Coronary artery (tissue), 2 donors: Measurements from ENCODE around the gene ZNF385A.

Experiments
- DNase-seq: peaks from one replicate; pipeline ENCODE4 v3.0.0-alpha.2; 2017; ENCODE audit warnings: low spot score
- H3K27ac ChIP-seq, 2 donors: fragments of 200-600 bp; sonication (generic); one replicate each; pipeline ENCODE4 v1.5.1; 2016 to 2019
- H3K4me3 ChIP-seq: fragments of 200-600 bp; sonication (generic); 2 replicates; pipeline ENCODE4 v1.5.1; 2016; ENCODE audit warnings: mild to moderate bottlenecking, moderate library complexity
- TF ChIP-seq, protein P1 (sequence below): fragments of 200-600 bp; sonication (generic); IDR thresholded peaks from one replicate; pipeline ENCODE4 v1.5.1; 2019; ENCODE audit warnings: antibody characterized with exemption

Gene ZNF385A

DNA sequence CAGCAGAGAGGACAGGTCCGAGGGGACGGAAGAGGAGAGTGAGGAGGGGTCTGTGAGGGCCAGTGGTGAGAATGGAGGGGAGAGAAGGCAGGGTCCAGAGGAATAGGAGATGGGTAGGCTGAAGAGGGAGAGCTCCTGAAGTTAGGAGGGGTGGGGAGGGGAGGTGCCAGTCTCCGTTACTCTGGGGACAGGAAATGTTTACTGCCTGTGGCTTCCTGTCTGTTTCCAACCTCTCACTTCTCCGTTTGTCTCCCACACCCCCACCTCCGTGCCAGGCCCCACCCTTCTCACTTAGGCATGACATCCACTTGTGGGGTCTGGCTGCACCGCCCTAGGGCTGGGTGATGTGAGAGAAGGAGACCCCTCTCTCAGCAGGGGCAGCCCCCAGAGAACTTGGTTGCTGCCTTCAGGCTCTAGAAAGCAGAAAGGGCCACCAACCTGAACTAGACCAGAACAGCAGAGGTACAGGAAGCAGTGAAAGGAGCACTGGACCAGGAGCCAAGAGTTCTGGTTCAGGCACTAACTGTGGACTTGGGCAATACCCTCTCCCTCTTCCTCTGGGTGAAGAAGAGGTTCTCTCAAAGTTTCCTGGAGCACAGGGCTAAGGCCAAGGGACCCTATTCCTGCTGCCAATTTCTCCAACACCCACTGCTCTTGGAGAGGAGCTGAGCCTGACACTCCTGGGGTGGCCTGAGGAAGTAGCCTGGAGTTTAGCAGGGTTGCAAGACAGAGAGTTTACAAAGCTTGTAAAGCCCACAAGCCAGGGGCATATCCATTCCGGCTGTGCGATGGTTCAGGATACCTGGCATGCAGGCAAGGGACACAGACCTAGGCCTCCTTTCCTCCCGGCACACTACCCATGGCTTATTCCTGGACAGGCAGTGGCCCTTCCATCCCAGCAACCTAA lies 29.0 kb upstream of the ZNF385A start:
- no peak for DNase-seq
- peak overlapping the region; percentile 54 to 85 for H3K27ac ChIP-seq
- H3K4me3 ChIP-seq, result peak overlapping the region; percentile 93
- TF ChIP-seq, protein P1, sequence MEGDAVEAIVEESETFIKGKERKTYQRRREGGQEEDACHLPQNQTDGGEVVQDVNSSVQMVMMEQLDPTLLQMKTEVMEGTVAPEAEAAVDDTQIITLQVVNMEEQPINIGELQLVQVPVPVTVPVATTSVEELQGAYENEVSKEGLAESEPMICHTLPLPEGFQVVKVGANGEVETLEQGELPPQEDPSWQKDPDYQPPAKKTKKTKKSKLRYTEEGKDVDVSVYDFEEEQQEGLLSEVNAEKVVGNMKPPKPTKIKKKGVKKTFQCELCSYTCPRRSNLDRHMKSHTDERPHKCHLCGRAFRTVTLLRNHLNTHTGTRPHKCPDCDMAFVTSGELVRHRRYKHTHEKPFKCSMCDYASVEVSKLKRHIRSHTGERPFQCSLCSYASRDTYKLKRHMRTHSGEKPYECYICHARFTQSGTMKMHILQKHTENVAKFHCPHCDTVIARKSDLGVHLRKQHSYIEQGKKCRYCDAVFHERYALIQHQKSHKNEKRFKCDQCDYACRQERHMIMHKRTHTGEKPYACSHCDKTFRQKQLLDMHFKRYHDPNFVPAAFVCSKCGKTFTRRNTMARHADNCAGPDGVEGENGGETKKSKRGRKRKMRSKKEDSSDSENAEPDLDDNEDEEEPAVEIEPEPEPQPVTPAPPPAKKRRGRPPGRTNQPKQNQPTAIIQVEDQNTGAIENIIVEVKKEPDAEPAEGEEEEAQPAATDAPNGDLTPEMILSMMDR, result no peak

DNA sequence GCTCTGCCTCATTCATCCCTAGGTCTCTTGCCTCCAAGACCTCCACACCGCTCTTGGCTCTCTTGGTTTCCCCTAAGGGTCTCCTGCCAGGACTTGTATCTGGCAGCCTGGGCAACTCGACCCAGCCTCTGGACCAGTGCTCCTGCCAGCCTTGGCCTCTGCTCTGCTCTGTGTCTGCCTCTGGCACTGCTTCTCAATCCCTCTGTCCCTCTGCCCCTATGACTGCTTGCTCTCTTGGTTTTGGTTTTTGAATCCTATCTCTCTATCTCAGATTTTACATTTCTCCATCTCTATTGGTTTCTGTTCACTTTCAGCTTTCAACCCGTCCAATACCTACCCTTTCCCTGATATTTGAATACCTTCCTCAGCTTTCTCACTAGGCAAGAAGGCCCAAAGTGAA lies 28.3 kb upstream of the ZNF385A start:
- TF ChIP-seq, protein P1, result no peak
- DNase-seq, result no peak
- Histone ChIP-seq H3K4me3 (peak overlapping the region; percentile 93), H3K27ac (peak overlapping the region; percentile 35 to 85)

DNA sequence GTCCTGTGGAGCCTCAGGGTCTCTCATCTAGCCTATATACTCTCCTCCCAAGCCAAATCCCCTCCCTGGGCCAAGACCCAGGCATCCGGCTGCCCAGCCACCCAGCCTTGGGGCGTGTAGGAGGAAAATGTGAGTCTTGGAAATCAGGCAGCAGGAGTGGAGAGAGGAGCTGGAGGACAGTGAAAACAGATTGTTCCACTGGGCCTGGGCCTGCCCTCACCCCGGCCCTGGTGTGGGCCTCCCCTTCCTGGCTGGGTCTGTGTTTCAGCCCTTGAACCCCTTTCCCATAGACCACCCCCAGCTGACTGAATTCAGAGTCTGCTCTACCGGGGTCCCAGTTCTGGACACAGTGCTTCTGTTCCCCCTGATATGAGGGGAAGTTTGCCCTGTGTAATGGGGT lies 27.8 kb upstream of the ZNF385A start:
- peak overlapping the region; percentile 35 to 85 for H3K27ac ChIP-seq
- no peak for DNase-seq
- TF ChIP-seq, protein P1, result no peak
- peak overlapping the region; percentile 93 for H3K4me3 ChIP-seq

DNA sequence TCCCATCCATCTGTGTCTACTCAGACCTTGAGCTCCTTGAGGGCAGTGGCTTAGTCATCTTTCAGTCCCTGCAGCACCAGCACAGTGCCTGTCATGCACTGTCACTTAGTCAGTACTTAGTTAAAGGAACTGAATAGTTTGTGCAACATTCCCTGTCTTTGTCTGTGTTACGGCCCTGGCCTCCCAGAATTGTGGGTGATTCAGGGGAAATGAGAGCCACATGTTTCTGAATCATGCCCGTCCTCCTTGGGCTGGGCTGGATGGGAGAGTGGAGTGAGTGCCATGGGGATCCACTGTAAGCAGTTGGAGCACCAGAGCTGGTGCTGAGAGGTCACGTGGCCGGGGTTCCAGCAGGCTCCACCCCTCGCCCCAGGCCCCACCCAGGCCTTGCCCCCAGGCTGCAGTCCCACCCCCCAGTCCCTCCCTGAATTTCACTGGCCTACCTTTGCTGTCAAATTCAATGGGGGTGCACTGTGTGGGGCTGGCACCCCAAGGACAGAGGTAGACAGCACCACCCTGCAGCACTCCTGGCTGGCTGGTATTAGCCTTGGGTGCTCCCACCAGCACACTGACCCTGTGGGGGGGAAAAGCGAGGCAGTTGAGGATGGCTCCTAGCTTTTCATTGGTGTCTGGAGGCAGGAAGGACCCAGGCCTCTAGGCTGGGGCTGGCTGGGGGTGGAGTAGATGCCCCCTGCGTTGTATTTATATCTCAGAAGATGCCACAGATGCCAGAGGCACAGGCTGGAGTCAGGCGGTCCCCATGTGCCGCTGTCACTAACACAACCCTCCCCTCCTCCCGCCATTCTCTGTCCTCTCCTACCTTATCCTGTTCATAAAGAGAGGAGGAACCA lies 27.1 kb upstream of the ZNF385A start:
- Histone ChIP-seq H3K27ac (peak overlapping the region; percentile 35 to 85), H3K4me3 (peak overlapping the region; percentile 93)
- DNase-seq, result no peak
- TF ChIP-seq, protein P1, result no peak

DNA sequence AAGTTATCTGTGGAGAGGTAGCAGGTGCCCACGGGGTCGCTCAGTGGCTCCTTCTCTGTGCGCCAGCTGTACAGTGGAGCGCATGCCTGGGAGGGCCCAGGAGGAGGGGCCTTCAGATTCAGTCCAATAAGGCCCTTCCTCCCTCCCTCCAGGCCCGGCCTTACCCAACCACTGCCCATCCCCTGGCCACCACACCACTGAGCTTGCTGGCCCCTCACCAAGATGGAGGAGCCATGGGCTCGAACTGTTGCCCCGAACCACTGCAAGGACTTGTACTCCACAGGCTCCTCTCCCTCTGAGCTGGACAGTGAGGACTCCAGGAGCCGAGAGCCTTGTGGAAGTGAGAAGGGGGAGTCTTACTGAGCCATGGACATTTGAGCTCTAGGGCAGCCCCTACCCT lies 24.7 kb upstream of the ZNF385A start:
- no peak for DNase-seq
- TF ChIP-seq, protein P1, result no peak
- H3K27ac ChIP-seq, result peak overlapping the region in 1 of 2 donors; percentile 8
- no peak overlapping the region for H3K4me3 ChIP-seq

DNA sequence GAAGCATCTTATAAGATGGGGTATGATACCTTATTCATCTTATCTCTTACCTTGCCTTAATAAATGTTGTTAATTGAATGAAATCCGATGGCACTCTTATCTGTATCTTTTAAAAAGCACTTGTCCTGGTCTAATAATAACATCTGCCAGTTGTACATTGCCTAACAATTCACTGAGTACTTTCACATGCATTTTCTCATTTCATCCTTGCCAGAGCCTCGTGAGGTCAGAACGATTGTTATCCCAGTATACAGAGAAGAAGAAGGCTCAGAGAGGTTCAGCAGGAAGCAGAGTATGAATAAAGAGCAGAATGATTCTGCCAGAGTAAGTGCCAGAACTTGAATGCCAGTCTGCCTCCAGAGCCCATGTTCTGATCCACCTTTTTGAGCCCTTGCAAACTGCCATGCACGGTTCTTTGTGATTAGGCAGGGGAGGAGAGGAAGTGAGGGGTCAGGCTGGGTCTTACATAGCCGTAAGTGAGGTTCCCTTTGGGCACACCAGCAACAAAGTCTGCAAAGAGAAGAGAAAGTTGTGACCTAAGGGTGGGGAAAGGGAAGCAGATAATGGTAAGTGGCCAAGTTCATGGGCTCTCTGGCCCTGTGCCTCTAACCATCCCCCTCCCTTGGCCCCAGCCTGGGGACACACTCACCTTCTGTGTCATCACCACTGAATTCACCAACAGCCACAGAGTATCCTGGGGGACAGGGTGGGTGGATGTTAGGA lies 22.8 kb upstream of the ZNF385A start:
- Histone ChIP-seq H3K4me3 (no peak overlapping the region), H3K27ac (peak overlapping the region in 1 of 2 donors; percentile 58)
- TF ChIP-seq, protein P1, result no peak
- DNase-seq, result no peak
